KMS-11 (cell line): ENCODE measurements around the gene PLEKHM3.

Experiments
- H2AFZ ChIP-seq: fragments of 200-600 bp; sonication (generic); 2 replicates; pipeline ENCODE4 v1.6.1; 2016; ENCODE audit warnings: antibody characterized with exemption, mixed run types, low read depth
- H3K27ac ChIP-seq: fragments of 200-600 bp; sonication (generic); 2 replicates; pipeline ENCODE4 v1.6.1; 2016; ENCODE audit warnings: mild to moderate bottlenecking, mixed run types
- H3K27me3 ChIP-seq: fragments of 200-600 bp; sonication (generic); 2 replicates; pipeline ENCODE4 v1.6.1; 2017; ENCODE audit warnings: mild to moderate bottlenecking, low read depth, mixed run types, moderate library complexity; ENCODE audit not compliant: insufficient read depth
- H3K36me3 ChIP-seq: fragments of 200-600 bp; sonication (generic); 2 replicates; pipeline ENCODE4 v1.6.1; 2017; ENCODE audit warnings: mild to moderate bottlenecking, mixed run types; ENCODE audit not compliant: insufficient read depth
- H3K4me1 ChIP-seq: fragments of 200-600 bp; sonication (generic); 2 replicates; pipeline ENCODE4 v1.6.1; 2016; ENCODE audit warnings: mild to moderate bottlenecking, low read depth, mixed run types; ENCODE audit not compliant: poor library complexity, severe bottlenecking
- H3K4me2 ChIP-seq: fragments of 200-600 bp; sonication (generic); 2 replicates; pipeline ENCODE4 v1.7.0; 2016; ENCODE audit warnings: mild to moderate bottlenecking, mixed run types
- H3K4me3 ChIP-seq: fragments of 200-600 bp; sonication (generic); IDR thresholded peaks from 2 replicates; pipeline ENCODE4 v1.6.1; 2017; ENCODE audit warnings: low read depth, low read length, mixed read lengths; ENCODE audit not compliant: insufficient read depth
- H3K79me2 ChIP-seq: fragments of 200-600 bp; sonication (generic); 2 replicates; pipeline ENCODE4 v1.6.1; 2016; ENCODE audit warnings: low read depth, mixed run types; ENCODE audit not compliant: insufficient read depth
- H3K9ac ChIP-seq: fragments of 200-600 bp; sonication (generic); 2 replicates; pipeline ENCODE4 v1.6.1; 2016; ENCODE audit warnings: mild to moderate bottlenecking, mixed run types
- H4K20me1 ChIP-seq: fragments of 200-600 bp; sonication (generic); 2 replicates; pipeline ENCODE4 v1.6.1; 2016; ENCODE audit warnings: mild to moderate bottlenecking, mixed run types; ENCODE audit not compliant: insufficient read depth
- TF ChIP-seq, protein P1 (sequence below): fragments of 200-600 bp; sonication (generic); conservative IDR thresholded peaks from 2 replicates; pipeline ENCODE4 v1.6.1; 2017; ENCODE audit warnings: low read depth, mild to moderate bottlenecking, antibody characterized with exemption, low read length, moderate library complexity, mixed read lengths

The PLEKHM3 gene

DNA sequence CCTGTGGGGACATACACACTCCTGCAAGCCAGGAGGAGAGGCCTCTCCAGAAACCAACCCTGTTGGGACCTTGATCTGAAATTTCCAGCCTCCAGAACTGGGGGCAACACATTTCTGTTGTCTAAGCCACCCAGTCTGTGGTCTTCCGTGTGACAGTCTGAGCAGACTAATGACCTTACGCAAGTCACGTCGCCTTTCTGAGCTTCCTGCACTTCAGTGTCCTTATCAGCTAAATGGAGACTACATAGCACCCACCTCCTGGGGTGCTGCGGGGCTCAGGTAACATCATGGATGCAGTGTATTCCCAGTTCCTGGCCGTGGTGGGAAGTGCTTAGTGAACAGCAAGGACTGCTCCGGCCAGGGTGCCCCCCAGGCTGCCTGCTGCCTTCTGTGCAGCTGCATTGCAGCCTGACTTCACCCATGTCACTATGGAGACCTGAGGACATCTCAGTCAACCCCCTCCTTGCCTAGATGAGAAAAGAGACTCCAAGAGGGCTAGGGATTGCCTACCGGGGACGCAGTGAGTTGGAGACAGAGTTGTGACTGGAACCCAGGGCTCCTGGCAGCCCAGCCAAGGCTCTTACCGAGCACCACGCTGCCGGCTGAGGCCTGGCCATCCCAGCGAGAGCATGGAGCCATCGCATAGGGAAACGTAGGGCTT is 194.4 kb downstream of the PLEKHM3 start:
- TF ChIP-seq, protein P1, sequence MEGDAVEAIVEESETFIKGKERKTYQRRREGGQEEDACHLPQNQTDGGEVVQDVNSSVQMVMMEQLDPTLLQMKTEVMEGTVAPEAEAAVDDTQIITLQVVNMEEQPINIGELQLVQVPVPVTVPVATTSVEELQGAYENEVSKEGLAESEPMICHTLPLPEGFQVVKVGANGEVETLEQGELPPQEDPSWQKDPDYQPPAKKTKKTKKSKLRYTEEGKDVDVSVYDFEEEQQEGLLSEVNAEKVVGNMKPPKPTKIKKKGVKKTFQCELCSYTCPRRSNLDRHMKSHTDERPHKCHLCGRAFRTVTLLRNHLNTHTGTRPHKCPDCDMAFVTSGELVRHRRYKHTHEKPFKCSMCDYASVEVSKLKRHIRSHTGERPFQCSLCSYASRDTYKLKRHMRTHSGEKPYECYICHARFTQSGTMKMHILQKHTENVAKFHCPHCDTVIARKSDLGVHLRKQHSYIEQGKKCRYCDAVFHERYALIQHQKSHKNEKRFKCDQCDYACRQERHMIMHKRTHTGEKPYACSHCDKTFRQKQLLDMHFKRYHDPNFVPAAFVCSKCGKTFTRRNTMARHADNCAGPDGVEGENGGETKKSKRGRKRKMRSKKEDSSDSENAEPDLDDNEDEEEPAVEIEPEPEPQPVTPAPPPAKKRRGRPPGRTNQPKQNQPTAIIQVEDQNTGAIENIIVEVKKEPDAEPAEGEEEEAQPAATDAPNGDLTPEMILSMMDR: no peak
- Histone ChIP-seq H3K4me2 (no peak overlapping the region), H3K36me3 (no peaks in the 10 kb centered on the region), H3K4me3 (no peak overlapping the region), H3K9ac (no peak overlapping the region), H2AFZ (no peak overlapping the region), H3K4me1 (peaks cover 13% of the 10 kb centered on the region), H3K79me2 (no peaks in the 10 kb centered on the region), H3K27me3 (no peaks in the 10 kb centered on the region), H3K27ac (no peak overlapping the region), H4K20me1 (no peaks in the 10 kb centered on the region)

DNA sequence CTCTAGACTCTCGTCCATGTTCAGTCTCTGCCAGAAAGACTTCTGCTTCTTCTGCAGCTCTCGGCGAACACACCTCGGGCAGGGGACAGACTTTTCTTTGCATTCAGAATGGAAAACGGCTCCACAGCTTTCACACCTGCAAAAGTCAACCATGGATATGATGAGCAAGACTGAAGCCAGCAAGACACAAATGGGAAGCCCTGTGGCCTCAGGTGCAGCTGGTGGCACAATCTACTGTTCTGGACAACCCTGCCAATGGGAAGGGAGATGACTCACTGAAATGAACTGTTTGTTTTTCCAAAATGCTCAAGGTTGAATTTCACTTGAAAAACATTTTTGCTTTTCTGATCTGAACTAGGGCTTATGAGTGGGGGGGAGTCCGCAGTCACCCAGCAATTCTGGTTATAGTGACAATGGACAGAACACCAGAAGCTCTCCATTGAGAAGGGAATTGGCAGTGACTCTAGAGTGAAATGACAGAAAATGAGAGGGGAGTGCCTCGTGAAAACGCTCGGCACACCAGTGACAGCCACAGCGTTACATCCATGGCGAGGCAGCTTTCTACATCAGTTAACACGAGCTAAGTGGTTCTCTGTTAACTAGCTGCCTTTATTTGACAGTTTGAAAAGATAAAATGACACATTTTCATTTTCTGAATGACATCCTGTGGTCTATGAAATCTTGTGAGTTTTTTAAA is 196.8 kb downstream of the PLEKHM3 start:
- Histone ChIP-seq H4K20me1 (no peaks in the 10 kb centered on the region), H3K36me3 (no peaks in the 10 kb centered on the region), H3K27ac (no peak overlapping the region), H2AFZ (no peak overlapping the region), H3K27me3 (no peaks in the 10 kb centered on the region), H3K79me2 (no peaks in the 10 kb centered on the region), H3K4me1 (peaks cover 8% of the 10 kb centered on the region), H3K4me3 (no peak overlapping the region), H3K4me2 (no peak overlapping the region), H3K9ac (no peak overlapping the region)
- TF ChIP-seq, protein P1: no peak

DNA sequence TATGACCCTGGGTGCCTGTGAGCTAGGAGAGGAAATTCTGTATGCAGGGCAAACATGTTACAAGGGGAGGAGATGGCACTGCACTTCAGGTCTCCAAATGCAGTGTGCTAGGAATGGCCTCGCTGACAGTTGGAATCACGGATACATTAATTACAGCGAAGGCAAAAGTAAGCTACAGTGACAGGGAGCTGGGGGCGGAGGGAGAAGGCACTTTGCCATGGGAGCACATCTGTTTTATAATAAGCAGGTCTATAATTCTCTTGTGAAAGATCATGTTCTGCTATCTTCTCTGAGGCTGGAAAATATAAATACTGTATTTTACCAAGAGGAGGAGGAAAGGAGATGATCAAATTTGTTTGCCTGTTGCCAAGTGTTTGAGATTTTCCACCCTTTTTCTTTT is 199.3 kb downstream of the PLEKHM3 start:
- Histone ChIP-seq H3K9ac (no peak overlapping the region), H3K36me3 (no peaks in the 10 kb centered on the region), H3K79me2 (no peaks in the 10 kb centered on the region), H3K4me2 (no peak overlapping the region), H4K20me1 (no peaks in the 10 kb centered on the region), H3K4me1 (no peaks in the 10 kb centered on the region), H3K4me3 (no peak overlapping the region), H3K27me3 (no peaks in the 10 kb centered on the region), H3K27ac (no peak overlapping the region), H2AFZ (no peak overlapping the region)
- TF ChIP-seq, protein P1: no peak

DNA sequence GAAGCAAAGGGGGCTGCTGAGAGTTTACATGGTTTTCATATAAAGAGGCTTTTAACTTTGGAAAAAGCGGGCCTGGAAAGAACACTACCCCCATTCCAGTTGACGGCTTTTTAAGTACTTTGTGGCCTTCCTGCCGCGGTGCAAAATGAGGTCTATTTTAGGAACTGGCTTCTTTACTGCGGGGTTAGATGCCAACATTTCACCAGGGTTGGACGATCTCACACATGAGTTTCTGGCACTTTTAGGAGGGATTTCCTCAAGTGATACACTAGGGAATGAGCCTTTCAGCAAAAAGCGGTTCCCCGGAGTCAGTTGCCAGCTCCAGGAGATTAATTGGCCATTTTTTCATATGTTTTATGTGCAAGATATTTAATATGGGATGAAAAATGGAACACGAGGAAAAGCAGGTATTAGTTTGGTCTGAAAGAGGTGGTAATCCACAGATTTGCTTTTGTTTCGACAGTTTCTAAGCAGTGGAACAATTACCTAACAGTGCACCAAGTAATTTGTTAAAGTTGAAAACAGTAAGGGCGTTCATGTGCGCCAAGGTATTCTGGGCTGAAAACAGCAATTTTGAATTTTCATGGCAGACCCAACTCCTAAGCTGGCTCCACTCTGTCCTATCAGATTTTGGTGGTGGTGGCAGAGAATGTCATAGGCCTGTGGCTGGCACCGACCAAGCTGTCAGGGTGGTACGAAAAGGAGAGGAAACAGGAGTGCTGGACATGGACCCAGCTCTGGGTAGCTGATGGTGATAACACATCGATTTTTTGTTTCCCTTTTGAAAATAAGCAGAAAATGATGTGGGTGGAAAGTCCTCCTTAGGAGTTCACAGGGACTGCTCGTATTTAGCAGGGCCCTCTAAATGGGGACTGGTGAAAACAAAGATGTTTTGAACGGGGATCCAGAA is 200.0 kb downstream of the PLEKHM3 start:
- Histone ChIP-seq H3K79me2 (no peaks in the 10 kb centered on the region), H4K20me1 (no peaks in the 10 kb centered on the region), H3K4me2 (no peak overlapping the region), H3K36me3 (no peaks in the 10 kb centered on the region), H3K27me3 (no peaks in the 10 kb centered on the region), H3K4me3 (no peak overlapping the region), H3K4me1 (no peaks in the 10 kb centered on the region), H3K9ac (no peak overlapping the region), H3K27ac (no peak overlapping the region), H2AFZ (no peak overlapping the region)
- TF ChIP-seq, protein P1: no peak
